ENCODE results near the gene MAP2. TPM values are rescaled to one million over a fixed set of nuclear protein-coding genes. Genes with fewer than 3 reads are reported as not detected.

Gene MAP2
- polyA plus RNA-seq, 1 donor (not counting 4 experiments of a cell fraction or from before 2014, with no cell fraction given), result 16.2 TPM

DNA sequence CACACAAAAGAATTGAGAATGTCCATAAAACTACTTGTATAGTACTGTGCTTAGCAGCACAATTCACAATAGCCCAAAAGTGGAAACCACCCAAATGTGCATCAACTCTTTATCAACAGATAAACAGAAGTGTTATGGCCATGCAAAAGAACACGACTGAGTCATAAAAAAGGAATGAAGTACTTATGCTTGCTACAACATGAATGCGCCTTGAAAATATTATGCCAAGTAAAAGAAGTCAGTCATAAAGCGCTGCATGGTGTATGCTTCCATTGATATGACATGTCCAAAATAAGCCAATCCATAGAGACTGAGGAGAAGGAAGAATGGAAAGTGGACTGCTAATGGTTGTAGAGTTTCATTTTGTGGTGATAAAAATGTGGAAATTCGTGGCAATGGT, 12.1 kb upstream of the MAP2 start:
- TF ChIP-seq EZH2 (IDR thresholded peaks at IDR 0.05; ENCODE audit: low read length), result no peak
- TF ChIP-seq CTCF (optimal IDR thresholded peaks at IDR 0.05 in 1 of 3, IDR thresholded peaks at IDR 0.05 in 1 of 3, conservative IDR thresholded peaks at IDR 0.05 in 1 of 3; ENCODE audit: extremely low read depth in 1 of 3, insufficient read depth in 2 of 3, low read length in 3 of 3), result no peak
- Histone ChIP-seq H3K36me3 (ENCODE audit: control insufficient read depth in 2 of 2, extremely low read depth in 1 of 2, insufficient read depth in 2 of 2, low read length in 2 of 2) (no peaks in the 10 kb centered on the region), H4K20me1 (ENCODE audit: control insufficient read depth, extremely low read depth, insufficient read depth, low read length) (no peaks in the 10 kb centered on the region), H2AFZ (ENCODE audit: control insufficient read depth, low read length) (peak overlapping the region; percentile 34), H3K4me3 (ENCODE audit: control insufficient read depth in 2 of 3, extremely low read depth in 1 of 3, insufficient read depth in 2 of 3, low read depth in 1 of 3, low read length in 3 of 3) (no peak overlapping the region), H3K27me3 (ENCODE audit: control insufficient read depth, extremely low read depth, insufficient read depth, low read length) (no peaks in the 10 kb centered on the region), H3K27ac (ENCODE audit: control insufficient read depth, insufficient read depth, low read length) (peak overlapping the region; percentile 5), H3K9ac (ENCODE audit: control insufficient read depth, extremely low read depth, insufficient read depth, low read length) (no peak overlapping the region), H3K4me1 (ENCODE audit: control insufficient read depth, extremely low read depth, insufficient read depth, low read length) (peaks cover 4% of the 10 kb centered on the region), H3K79me2 (ENCODE audit: control insufficient read depth, insufficient read depth, low read length) (no peaks in the 10 kb centered on the region), H3K9me3 (ENCODE audit: control insufficient read depth, low read depth, low read length) (no peaks in the 10 kb centered on the region), H3K9me1 (ENCODE audit: control insufficient read depth, extremely low read depth, insufficient read depth, low read length) (no peaks in the 10 kb centered on the region), H3K4me2 (ENCODE audit: control insufficient read depth, extremely low read depth, insufficient read depth, low read depth, low read length) (peak overlapping the region; percentile 11)
- no peak for DNase-seq (ENCODE audit: low read depth, low spot score)
- peak; percentile 68 for FAIRE-seq
- dilution Hi-C loops (cut with MboI; ENCODE audit: extremely low pct_ligation_motif_present, low sequenced_read_pairs), result no loop called here

DNA sequence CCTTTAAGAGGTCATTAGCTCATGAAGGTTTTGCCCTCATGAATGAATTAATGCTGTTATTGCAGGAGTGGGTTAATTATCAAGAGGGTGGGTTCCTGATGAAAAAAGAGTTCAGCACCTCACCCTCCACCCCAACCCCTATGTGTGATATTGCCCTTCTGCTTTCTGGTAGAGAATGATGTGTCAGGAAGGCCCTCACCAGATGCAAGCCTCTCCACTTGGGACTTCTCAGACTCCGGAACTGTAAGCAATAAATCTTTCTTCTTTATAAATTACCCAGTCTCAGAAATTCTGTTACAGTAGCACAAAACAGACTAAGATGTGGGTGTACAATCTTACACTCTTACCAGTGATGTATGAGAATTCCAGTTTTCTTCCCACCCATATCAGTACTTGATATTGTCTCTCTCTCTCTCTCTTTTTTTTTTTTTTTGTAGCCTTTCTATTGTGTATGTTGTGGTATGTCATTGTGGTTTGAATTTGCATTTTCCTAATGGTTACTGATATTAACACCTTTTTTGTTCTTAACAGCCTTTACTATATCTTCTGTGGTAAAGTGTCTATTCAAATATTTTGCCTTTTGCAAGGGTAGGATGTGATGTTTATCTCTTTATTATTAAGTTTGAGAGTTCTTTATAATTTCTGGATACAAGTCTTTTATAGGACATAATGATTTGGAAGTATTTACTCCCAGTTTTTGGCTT, 10.4 kb upstream of the MAP2 start:
- H3K27me3 ChIP-seq (ENCODE audit: control insufficient read depth, extremely low read depth, insufficient read depth, low read length), result no peaks in the 10 kb centered on the region
- no peak overlapping the region for H3K27ac ChIP-seq (ENCODE audit: control insufficient read depth, insufficient read depth, low read length)
- no peak overlapping the region for H3K4me2 ChIP-seq (ENCODE audit: control insufficient read depth, extremely low read depth, insufficient read depth, low read depth, low read length)
- no peaks in the 10 kb centered on the region for H4K20me1 ChIP-seq (ENCODE audit: control insufficient read depth, extremely low read depth, insufficient read depth, low read length)
- FAIRE-seq (no peak), DNase-seq (ENCODE audit: low read depth, low spot score) (no peak)
- H3K9me3 ChIP-seq (ENCODE audit: control insufficient read depth, low read depth, low read length), result no peaks in the 10 kb centered on the region
- peaks cover 4% of the 10 kb centered on the region for H3K4me1 ChIP-seq (ENCODE audit: control insufficient read depth, extremely low read depth, insufficient read depth, low read length)
- H3K9me1 ChIP-seq (ENCODE audit: control insufficient read depth, extremely low read depth, insufficient read depth, low read length), result no peaks in the 10 kb centered on the region
- TF ChIP-seq CTCF (optimal IDR thresholded peaks at IDR 0.05 in 1 of 3, IDR thresholded peaks at IDR 0.05 in 1 of 3, conservative IDR thresholded peaks at IDR 0.05 in 1 of 3; ENCODE audit: extremely low read depth in 1 of 3, insufficient read depth in 2 of 3, low read length in 3 of 3), result no peak
- no peak for TF ChIP-seq EZH2 (IDR thresholded peaks at IDR 0.05; ENCODE audit: low read length)
- no peak overlapping the region for H3K4me3 ChIP-seq (ENCODE audit: control insufficient read depth in 2 of 3, extremely low read depth in 1 of 3, insufficient read depth in 2 of 3, low read depth in 1 of 3, low read length in 3 of 3)
- H3K79me2 ChIP-seq (ENCODE audit: control insufficient read depth, insufficient read depth, low read length), result no peaks in the 10 kb centered on the region
- H3K9ac ChIP-seq (ENCODE audit: control insufficient read depth, extremely low read depth, insufficient read depth, low read length), result no peak overlapping the region
- no peak overlapping the region for H2AFZ ChIP-seq (ENCODE audit: control insufficient read depth, low read length)
- H3K36me3 ChIP-seq (ENCODE audit: control insufficient read depth in 2 of 2, extremely low read depth in 1 of 2, insufficient read depth in 2 of 2, low read length in 2 of 2), result no peaks in the 10 kb centered on the region
- dilution Hi-C loops (cut with MboI; ENCODE audit: extremely low pct_ligation_motif_present, low sequenced_read_pairs), result no loop called here
